HG02885 (cell line): ENCODE measurements around the gene PGM2.

Experiments used
- ATAC-seq: cut with Tn5 transposase; IDR thresholded peaks from one replicate; pipeline ENCODE4 v1.9.1; 2021; ENCODE audit warnings: mild to moderate bottlenecking; ENCODE audit not compliant: unreplicated experiment, poor library complexity

The PGM2 gene

GRCh38 chr4:37892641-37893040 is 66.2 kb downstream of the PGM2 start:
- peak; percentile 60 for ATAC-seq

GRCh38 chr4:37893164-37893563 is 66.7 kb downstream of the PGM2 start:
- no peak for ATAC-seq

- ATAC-seq, result no peak
Observed at GRCh38 chr4:37895271-37895670, 68.8 kb downstream of the PGM2 start.

GRCh38 chr4:37896206-37896860 is 69.8 kb downstream of the PGM2 start:
- ATAC-seq, result no peak

- ATAC-seq, result no peak
Observed at GRCh38 chr4:37902212-37902611, 75.7 kb downstream of the PGM2 start.

GRCh38 chr4:37902738-37903693 is 76.5 kb downstream of the PGM2 start:
- ATAC-seq, result no peak

GRCh38 chr4:37903901-37904300 is 77.4 kb downstream of the PGM2 start:
- no peak for ATAC-seq

- ATAC-seq, result no peak
Observed at GRCh38 chr4:37904824-37905223, 78.3 kb downstream of the PGM2 start.

- ATAC-seq, result no peak
Observed at GRCh38 chr4:37905533-37906169, 79.2 kb downstream of the PGM2 start.

- no peak for ATAC-seq
Observed at GRCh38 chr4:37908488-37909331, 82.2 kb downstream of the PGM2 start.

- no peak for ATAC-seq
Observed at GRCh38 chr4:37909332-37910090, 83.0 kb downstream of the PGM2 start.

- ATAC-seq, result no peak
Observed at GRCh38 chr4:37910091-37910486, 83.6 kb downstream of the PGM2 start.
